Measurements from ENCODE around the gene PICK1. TPM values are rescaled to one million over a fixed set of nuclear protein-coding genes. Genes with fewer than 3 reads are reported as not detected.

The PICK1 gene
- total and polyA plus RNA-seq, 7 donors = 11.9 to 31.5 (median 18.9) TPM

DNA sequence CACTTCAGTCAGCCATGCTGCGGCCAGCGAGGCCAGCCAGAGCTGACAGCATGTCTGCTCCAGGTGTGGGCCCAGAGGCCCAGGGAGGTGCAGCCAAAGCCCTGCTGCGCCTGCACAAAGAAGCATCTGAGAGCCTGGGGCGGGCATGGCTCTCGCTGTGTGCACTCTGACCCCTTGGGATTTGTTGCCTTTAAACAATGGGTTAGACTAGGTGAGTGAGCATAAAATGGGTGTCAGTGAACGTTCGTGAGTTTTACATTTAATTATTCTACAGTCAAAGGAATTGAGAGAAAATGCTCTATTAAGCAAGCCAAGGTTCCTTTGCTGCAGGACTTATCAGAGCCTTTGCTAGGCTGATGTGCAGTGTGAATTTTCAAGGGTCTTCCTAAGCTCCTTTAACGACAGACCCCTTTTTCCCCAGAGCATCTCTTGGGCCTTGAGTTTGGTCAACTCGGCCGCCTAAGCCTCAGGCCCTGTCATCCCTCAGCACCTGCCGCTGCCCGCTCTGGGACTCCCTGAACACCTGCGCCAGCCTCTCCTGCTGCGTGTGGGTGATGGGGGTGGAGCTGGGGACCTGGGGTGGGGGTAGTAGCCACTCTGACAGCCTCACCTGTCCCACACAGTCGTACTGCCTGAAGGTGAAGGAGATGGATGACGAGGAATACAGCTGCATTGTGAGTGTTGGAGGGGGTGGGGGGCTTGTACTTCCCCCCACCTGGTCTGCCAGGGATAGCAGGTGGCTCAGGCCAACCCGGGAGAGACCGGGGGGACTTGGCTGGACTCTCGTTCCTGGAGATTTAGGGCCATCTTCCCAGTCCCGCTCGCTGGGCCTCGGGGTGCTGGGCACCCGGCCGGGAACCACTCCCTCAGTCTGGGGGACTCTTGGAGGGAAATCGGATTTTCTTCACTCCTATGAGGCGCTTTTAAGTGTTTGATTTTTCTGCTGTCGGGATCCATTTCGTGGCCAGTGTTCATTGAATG lies 16.2 kb downstream of the PICK1 start:
- Histone ChIP-seq H3K9me3 (no peaks in the 10 kb centered on the region), H3K4me1 (peaks cover 24% of the 10 kb centered on the region), H3K4me3 (no peak overlapping the region), H3K27me3 (ENCODE audit: insufficient read depth in 3 of 3, low read length in 2 of 3) (no peaks in the 10 kb centered on the region), H3K36me3 (ENCODE audit: insufficient read depth in 1 of 2, low read depth in 1 of 2) (peaks cover 0 to 41% of the 10 kb centered on the region in 2 donors), H3K27ac (no peak overlapping the region)
- TF ChIP-seq, protein P1, sequence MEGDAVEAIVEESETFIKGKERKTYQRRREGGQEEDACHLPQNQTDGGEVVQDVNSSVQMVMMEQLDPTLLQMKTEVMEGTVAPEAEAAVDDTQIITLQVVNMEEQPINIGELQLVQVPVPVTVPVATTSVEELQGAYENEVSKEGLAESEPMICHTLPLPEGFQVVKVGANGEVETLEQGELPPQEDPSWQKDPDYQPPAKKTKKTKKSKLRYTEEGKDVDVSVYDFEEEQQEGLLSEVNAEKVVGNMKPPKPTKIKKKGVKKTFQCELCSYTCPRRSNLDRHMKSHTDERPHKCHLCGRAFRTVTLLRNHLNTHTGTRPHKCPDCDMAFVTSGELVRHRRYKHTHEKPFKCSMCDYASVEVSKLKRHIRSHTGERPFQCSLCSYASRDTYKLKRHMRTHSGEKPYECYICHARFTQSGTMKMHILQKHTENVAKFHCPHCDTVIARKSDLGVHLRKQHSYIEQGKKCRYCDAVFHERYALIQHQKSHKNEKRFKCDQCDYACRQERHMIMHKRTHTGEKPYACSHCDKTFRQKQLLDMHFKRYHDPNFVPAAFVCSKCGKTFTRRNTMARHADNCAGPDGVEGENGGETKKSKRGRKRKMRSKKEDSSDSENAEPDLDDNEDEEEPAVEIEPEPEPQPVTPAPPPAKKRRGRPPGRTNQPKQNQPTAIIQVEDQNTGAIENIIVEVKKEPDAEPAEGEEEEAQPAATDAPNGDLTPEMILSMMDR (IDR thresholded peaks at IDR 0.05) = no peak
- ATAC-seq = no peak
- DNase-seq = peak in 1 of 2 donors; percentile 4
- WGBS, 3 donors = 92 to 96% (median 93%) methylated on average over 28 of the region's 28 CpGs
- intact Hi-C loops (cut with DNase I) = loop anchor here in 1 of 2 donors (5.0 kb wide), 1 partner anchor 99 kb away; no protein-coding TSS in a partner anchor

DNA sequence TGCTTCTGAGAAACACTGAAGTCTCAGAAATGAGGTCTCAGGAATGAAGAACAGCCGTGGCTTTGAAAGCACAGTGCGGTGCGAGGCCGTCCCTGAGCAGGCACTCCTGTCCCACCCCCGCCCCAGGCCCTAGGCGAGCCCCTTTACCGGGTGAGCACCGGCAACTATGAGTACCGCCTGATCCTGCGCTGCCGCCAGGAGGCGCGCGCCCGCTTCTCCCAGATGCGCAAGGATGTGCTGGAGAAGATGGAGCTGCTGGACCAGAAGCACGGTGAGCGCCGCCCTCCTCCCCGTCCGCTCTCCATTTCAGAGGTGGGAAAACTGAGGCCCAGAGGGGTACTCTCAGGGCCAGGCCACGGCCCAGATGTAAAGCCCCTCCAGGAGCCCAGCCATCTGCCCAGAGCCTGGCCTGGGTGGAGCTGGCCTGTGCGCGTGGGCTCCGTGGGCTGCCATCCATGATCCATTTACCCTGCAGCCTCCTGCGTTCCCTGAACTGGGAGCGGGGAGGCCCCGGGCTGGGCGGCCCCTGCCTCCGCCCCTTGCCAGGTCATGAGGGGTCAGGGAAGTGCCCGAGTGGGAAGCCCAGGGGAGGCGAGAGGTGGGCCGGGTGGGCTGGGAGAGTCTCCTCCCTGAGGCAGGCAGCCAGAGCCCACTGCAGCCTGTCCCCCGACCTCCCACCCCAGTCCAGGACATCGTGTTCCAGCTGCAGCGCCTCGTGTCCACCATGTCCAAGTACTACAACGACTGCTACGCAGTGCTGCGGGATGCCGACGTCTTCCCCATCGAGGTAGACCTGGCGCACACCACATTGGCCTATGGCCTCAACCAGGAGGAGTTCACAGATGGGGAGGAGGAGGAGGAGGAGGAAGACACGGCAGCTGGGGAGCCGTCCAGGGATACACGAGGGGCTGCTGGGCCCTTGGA lies 17.2 kb downstream of the PICK1 start:
- intact Hi-C loops (cut with DNase I) = loop anchor here in 1 of 2 donors (5.0 kb wide), 1 partner anchor 98 kb away; no protein-coding TSS in a partner anchor
- Histone ChIP-seq H3K9me3 (no peaks in the 10 kb centered on the region), H3K27ac (no peak overlapping the region), H3K4me1 (peaks cover 14% of the 10 kb centered on the region), H3K27me3 (ENCODE audit: insufficient read depth in 3 of 3, low read length in 2 of 3) (no peaks in the 10 kb centered on the region), H3K36me3 (ENCODE audit: insufficient read depth in 1 of 2, low read depth in 1 of 2) (peaks cover 0 to 41% of the 10 kb centered on the region in 2 donors), H3K4me3 (no peak overlapping the region)
- 85 to 90% (median 87%) methylated on average over 46 to 47 of the region's 47 CpGs for WGBS, 3 donors
- TF ChIP-seq, protein P1 (IDR thresholded peaks at IDR 0.05) = no peak
- ATAC-seq (no peak), DNase-seq (peak in 1 of 2 donors; percentile 22)

DNA sequence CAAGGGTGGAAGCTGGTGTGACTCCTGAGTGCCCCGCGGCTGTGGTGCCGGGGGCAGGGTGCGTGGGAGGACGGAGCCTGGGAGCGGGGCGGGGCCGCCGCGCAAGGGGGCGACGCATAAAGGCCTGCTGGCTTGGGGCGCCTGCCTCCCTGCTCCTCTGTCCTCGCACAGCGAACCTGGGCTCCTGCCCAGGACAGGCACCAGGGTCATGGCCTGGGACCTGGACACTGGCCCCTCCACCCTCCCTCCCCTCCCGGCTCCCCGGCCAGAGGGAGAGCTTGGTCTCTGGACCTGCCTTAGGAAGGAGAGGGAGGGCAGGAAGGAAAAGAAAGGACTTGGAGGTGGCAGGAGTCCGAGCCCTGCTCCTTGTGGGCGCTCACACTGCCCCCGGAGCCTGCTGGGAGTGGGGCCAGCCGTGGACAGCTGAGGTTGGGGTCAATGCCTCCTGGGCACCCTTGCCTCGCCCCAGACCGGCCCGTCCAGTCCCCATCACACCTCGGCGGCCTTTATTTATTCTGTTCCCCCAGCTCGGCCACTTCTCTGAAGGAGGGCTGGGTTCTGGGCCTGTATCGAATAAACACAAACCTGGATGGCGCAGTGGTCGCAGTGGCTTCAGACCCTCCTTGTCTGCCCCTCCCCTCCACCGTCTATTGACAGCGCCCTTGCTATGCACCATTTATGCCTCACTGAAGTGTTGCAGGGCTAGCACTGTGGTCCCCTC lies 18.1 kb downstream of the PICK1 start:
- WGBS, 3 donors = 85 to 95% (median 92%) methylated on average over 27 to 32 of the region's 32 CpGs
- TF ChIP-seq, protein P1 (IDR thresholded peaks at IDR 0.05) = no peak
- intact Hi-C loops (cut with DNase I) = no loop called here
- Histone ChIP-seq H3K9me3 (no peaks in the 10 kb centered on the region), H3K4me1 (peaks cover 8% of the 10 kb centered on the region), H3K4me3 (no peak overlapping the region), H3K36me3 (ENCODE audit: insufficient read depth in 1 of 2, low read depth in 1 of 2) (peaks cover 0 to 41% of the 10 kb centered on the region in 2 donors), H3K27ac (no peak overlapping the region), H3K27me3 (ENCODE audit: insufficient read depth in 3 of 3, low read length in 2 of 3) (no peaks in the 10 kb centered on the region)
- peak in 1 of 2 donors; percentile 11 for DNase-seq
- no peak for ATAC-seq

DNA sequence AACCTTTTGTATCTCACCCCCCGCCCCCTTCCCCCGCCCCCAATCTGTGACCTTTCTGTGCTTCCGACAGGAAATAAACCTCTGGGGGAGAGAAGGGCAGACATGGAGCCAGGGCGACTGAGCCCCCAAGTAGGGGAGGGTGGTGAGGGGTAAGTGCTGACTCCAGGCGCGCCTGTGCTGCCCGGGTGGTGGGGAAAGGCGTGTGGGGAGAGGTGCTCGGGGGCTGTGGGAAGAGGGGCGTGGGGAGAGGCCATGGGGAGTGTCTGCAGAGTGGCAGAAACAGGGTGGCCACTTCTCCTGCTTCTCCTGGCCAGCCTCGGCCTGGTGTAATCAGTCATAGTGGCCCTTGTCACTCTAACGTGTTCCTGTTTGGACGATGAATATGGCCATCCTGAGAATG lies 18.8 kb downstream of the PICK1 start:
- intact Hi-C loops (cut with DNase I) = no loop called here
- no peak for ATAC-seq
- 89 to 91% (median 89%) methylated on average over 11 to 13 of the region's 13 CpGs for WGBS, 3 donors
- Histone ChIP-seq H3K36me3 (ENCODE audit: insufficient read depth in 1 of 2, low read depth in 1 of 2) (peaks cover 0 to 41% of the 10 kb centered on the region in 2 donors), H3K27ac (no peak overlapping the region), H3K27me3 (ENCODE audit: insufficient read depth in 3 of 3, low read length in 2 of 3) (no peaks in the 10 kb centered on the region), H3K4me3 (no peak overlapping the region), H3K9me3 (no peaks in the 10 kb centered on the region), H3K4me1 (peaks cover 5% of the 10 kb centered on the region)
- TF ChIP-seq, protein P1 (IDR thresholded peaks at IDR 0.05) = no peak
- peak in 1 of 2 donors; percentile 7 for DNase-seq
